Hematopoietic multipotent progenitor cell treated with erythropoietin and hydrocortisone succinate and interleukin-3 and kit ligand, for 4 days (in vitro differentiated cells): ENCODE measurements around the gene AKR1E2.
A peak's percentile ranks its signal among the peaks of the same experiment; 100 is the strongest.

Experiments
- DNase-seq: peaks from one replicate; pipeline ENCODE4 v3.0.0-alpha.2; 2015

The AKR1E2 gene

DNA sequence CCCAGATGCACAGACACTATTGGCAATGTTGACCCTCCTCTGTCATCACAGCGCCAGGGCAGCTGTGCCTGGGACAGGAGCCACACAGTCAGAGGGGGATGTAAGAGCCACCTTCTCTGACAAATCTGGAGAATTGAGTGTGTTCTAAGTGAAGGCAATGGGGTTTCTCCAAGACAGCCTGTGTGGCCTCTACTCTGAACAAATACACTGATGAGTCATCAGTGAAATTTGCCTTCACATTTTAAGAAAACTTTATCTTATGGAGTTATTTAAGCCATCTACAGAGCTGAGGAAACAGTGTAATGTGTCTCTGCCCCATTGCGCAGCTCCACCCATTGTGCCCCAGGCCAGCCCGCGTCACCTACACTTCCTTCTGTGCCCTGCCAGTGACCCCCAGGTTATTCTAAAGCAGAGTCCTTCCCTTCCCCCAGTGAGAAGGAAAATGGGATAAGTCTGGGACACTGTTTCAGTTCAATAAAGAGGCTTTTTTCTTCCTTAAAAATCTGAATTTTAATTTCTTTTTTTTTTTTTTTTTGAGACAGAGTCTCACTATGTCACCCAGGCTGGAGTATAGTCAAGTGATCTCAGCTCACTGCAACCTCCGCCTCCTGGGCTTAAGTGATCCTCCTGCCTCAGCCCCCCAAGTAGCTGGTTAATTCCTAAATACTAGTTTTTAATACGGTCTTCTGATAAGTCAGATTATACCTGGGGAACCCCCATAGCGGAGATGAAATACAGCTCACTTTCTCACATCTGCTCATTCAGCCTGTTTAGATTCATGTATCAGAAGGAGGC is 21.8 kb downstream of the AKR1E2 start:
- DNase-seq, result peak; percentile 68

DNA sequence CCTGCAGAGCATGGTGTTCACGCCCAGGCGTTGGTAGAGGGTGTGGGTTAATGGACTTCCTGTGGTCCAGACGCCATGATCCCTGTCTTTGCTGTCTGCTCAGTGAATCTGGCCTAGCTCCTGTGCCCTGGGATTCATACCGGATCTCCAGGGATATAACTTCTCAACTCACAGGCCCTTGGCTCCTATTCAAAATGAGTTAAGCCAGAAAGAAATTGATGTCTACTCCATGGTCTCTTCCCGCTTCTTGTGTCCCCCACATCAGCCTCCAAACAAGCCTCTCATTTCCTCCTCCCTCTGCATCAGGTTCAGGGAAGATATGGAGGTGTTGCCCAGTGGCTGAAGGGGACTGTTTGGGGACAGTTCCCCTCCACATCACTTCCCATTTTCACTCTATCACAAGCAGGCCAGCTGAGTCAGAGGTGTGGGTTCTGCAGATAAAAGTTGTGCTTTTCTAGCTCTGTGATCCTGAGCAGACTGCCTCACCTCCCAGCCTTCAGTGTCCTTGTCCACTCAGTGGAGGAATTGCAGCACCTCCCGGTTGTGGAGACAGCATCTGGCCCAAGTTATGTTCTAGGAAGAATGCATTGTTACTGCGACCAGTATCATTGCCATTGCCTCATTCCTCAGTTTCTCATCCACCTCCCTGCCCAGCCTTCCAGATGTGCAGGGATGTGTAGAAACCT is 22.5 kb downstream of the AKR1E2 start:
- DNase-seq, result peak; percentile 93

DNA sequence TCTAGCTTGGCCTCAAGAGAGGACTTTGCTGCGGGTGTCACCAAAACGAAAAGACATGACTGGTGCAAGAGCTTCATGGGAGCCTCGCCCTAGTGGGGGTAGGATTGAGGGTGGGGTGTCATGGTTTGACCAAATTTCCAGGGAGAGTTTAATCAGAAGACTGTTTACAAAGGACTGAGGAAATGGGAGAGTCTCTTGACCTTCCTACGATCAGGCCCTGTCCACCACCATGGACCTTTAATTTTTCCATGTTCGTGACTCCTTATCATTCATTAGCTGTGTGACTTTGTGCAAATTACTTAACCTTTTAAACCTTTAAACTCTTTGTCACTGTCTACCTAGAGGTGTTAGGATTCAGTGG is 23.0 kb downstream of the AKR1E2 start:
- no peak for DNase-seq

DNA sequence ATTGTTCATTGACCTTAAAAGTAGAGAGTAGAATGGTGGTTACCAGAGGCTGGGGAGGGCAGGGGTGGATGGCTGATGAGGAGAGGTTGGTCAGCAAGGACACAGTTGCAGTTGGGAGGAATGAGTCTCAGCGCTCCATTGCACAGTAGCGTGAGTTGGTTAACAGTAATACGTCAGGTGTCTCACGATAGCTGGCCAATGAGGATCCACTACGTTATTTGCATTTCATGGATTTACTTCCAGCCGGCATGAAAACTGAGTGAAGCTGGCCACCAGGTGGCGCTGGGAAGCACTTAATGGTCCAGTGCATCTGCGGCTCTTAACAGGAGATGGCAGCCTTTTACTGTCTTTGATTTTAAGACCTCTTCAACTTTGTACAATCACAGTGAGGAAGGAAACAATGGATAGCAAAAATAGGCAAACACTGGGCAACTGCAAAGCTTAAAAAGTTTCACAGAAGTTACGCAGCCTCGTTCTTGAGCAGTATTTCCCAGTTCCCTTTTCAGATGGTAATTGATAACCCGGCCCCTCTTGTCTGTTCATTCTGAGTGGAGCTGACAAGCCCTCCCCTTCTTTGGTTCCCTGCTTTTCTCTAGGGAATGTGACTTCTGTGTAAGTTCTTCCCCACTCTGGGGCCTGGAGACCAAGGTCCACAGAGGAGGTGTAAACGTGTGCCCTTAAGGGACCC is 23.7 kb downstream of the AKR1E2 start:
- peak; percentile 97 for DNase-seq

DNA sequence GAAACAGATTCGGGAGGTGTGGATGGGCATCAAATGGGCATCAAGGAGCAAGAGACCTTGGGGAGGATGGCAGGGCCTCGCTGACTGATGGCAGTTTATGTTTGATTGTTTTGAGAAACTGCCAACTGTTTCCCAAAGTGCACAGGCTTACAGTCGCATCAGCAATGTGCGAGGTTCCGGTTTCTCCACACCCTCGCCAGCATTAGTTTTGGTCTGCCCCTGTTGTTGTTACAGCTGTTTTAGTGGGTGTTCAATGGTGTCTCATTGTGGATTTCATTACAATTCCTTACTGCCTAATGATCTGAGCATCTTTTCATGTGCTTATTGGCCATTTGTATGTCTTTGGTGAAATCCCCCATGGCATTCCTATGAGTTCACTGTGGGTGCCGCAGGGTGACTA is 24.4 kb downstream of the AKR1E2 start:
- DNase-seq, result no peak

DNA sequence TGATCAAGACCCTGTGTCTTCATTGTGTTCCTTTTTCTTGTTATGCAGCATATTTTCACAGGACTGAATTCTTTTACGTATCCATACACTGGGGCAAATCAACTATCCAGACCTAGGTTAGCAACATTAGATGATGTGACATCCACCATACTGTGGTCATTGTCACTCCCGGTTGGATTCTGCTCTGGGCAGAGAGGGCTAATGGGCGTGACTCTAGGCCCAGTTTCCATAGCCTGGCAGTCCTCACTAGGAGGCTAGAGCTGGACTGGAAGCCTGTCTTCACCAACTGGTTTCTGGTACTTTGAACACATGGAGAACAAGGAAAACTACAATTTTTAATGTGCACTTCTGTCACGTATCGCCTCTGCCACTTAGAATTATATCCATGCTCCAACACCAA is 25.2 kb downstream of the AKR1E2 start:
- DNase-seq, result no peak

DNA sequence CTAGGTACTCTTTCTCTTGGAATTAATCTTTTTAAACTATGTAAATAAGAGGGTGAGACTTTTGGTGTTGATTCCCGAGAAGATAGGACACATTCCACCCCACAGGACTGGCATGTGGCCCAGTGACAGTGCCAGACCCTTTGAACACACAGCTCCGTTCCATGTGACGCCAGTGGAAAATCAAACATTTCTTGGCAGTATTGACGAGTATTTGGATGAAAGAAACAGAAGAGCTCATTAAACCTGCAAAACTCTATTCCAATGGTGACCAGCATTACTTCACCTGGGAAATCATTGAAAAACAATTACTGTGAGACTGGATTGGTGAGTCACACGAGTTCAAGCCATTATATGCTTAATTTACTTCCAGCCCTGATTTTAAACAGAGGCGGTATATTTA is 25.8 kb downstream of the AKR1E2 start:
- no peak for DNase-seq

DNA sequence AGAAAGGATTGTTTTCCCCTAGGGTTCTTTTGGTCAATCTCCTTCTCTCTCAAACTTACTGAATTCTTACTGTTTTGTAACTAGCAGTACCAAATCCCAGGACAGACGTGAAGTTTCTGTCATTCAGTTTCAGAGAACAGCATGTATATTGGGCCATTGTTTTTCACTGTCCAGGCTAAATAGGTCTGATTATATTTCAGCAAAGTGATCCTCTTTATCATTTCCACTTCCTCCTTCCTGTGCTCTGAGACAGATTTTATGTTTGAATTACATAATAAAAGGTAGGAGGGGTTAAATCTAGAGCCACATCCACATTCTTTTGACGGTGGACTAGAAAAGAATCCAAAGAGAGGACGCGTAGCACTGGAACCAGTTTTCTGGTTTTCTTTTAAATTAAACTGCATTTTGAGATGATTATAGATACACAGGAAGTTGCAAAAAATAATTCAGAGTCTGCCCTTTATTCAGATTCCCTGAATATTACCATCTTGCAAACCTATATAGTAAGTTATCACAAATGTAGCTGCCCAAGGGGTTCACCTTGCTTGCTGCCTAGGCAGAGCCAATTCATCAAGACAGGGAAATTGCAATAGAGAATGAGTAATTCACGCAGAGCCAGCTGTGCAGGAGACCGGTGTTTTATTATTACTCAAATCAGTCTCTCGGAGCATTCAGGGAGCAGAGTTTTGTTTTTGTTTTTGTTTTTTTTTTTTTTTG is 40.1 kb downstream of the AKR1E2 start:
- peak; percentile 25 for DNase-seq

DNA sequence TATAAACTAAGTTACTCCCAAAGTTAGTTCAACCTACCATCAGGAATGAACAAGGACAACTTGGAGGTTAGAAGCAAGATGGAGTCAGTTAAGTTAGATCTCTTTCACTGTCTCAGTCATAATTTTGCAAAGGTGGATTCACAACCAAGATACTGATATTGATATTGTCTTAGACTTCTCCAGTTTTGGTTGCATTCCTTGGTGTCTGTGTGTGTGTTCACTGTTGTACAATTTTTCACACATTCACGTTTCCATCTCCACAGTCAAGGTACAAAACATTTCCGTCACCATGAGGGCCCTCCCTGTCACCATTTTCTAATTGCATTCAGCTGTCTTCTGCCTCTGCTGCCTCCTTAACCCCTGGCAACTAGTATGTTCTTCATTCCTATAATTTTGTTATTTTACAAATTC is 41.1 kb downstream of the AKR1E2 start:
- DNase-seq, result no peak

DNA sequence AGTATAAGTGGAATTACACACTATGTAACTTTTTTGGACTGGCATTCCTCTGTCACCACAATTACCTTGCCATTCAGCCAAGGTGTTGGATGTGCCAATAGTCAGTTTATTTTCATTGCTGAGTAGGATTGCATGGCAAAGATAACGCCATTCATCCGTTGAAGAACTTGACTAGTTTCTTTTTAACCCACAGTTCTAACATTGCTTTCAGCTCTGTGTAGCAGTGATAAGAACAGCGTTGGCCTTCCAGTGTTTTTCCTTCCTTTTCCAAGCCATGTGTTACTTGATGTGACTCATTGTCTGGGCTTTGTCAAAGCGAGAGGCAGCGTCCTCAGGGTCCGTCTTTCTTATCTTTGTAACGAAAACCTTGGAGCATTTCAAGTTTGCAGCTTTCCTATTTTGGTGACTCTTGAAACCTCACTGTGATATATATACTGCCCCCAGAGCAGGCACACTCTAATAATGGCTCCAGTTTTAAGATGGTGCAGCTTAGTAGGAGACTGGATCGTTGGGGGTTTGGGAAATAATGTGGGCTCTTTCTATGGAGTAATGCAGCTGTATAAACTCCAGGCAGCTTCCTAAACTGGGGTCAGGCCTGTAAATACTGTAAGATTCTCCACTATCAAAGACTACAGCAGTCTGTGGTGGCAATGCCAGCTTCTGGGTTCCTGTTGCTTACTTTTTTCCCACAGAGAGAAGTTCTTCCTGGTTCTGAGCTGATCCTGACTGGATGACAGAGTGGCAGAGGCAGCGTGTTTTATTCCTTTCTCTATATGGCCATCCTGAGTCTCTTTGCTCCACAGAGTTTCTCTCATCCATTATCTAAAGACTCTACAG is 41.7 kb downstream of the AKR1E2 start:
- DNase-seq, result peak; percentile 84

DNA sequence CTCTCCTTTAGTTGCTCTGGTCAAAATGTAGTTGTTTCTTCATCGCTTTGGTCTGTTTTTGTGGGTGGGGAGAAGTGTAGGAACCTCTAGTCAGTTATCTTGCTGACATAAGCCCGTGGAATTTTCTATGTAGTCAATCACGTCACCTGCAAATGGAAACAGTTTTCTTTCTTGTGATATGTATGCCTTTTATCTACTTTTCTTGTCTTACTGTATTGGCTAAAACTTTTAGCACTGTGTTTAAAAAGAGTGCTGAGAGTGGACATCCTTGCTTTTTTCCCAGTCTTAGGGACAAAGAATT is 42.3 kb downstream of the AKR1E2 start:
- DNase-seq, result no peak

DNA sequence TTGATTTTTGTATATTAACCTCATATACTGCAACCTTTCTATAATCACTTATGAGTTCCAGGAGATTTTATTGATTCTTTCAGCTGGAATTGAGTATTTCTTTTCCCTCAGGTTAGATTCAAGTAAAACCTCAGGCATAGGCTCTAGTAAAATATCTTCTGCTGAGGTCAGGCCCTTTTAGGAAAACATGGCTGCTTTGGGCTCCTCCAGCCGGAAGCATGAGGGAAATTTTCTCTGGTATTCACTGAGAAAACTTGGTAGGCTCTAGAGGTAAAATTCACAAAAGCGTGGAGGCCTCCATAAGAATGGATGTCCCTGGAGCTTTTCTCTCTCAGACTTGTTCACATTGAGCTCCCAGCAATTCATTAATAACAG is 56.7 kb downstream of the AKR1E2 start:
- no peak for DNase-seq

DNA sequence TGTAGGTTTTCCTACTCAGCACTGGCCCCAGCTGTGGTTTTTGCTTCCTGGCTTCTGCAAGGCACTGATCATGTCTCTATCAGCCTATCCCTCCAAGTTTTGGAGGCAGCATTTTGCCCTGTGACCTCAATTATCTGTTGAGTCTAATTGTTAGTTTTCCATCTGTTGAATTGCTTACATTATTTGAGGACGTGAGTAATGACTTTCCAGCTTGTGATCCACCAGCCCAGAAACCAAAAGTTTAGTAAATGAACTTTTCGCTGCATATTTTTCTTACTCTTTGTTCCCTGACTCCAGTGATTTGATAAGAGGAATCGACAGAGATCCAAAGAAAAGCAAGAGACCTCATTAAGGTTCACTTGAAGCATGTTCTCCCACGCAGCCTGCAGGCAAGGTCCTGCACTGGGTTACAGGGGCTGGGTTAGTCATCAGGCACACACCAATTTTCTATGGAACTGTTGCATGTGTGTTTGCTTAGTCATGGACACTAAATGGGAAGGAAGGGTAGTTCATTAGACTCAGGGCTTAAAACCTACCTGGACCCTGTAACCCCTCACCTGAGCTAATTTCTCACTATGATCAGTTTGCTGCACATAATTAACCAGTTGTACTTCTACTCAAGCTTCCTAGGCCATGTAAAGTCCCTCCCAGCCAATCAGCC is 57.2 kb downstream of the AKR1E2 start:
- DNase-seq, result peak; percentile 65

DNA sequence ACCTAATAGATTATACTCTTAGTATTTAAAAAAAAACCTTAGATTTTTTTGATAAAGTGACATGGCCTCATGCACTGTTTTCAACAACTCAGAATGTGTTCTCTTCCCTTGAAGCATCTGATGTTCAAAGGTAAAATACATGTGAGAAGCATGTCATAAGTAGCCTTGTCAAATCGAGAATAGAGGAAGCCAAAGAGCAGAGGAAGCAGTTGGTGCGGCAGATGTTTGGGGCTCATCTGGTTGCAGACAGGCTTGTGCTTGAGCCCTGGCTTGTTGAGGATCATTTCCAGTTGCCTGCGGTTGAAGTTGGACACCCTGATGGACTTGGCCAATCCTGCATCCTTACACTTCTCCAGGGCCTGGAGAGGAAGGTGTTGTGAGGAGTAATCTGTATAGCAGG is 59.2 kb downstream of the AKR1E2 start:
- peak; percentile 59 for DNase-seq

DNA sequence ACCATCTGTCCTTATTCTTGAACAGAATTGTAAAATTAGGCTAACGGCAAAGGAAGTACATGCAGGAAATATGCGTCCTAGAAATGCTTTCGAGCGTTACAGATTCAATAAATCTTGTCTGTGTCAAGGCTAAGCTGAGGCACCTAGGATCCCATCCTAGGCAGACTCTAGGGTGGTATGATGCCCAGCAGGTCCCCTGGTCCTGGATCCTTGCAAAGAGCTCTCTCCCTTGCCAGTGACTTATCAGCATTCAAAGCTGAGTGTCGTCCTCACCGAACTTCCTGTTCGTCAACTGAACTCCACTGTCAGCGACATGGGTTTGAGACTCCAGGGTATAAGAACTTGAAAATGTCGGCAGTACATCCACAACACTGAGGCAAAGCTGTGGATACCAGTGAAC is 61.5 kb downstream of the AKR1E2 start:
- peak; percentile 35 for DNase-seq

DNA sequence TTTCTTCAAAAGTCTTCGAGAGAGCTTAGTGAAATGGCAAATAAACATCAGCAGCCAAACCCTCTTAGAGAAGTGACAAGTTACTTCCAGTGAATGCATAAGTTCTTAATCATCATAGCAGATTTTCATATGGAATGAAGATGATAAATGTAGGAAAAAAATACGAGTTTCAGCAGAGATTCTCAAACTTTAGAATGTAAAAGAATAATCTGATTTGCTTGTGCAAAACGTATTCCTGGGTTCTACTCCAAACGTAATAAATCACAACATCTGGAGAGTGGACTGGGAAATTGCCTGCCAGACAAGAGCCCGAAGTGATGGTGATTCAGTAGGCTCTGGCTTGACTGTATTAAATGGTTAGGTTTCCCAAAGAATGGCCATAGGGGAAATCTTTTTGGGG is 62.2 kb downstream of the AKR1E2 start:
- no peak for DNase-seq

DNA sequence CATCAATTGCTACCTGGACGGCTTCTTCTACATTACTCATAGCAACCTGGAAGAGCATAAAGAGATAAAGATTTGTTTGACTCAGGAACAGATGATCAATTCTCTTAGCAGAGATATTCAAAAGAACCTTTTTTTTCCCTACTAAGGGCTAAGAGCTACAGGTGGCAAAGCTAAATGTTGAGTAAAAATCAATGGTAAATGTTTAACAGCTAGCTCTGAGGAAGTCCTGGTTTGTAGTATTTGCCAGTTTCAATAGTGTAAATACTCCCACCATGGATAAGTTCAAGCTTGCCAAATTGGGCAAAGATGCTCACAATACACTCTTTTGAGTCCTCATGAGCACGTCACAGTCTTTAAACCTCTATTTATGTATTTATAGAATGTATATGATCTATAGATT is 64.0 kb downstream of the AKR1E2 start:
- no peak for DNase-seq

DNA sequence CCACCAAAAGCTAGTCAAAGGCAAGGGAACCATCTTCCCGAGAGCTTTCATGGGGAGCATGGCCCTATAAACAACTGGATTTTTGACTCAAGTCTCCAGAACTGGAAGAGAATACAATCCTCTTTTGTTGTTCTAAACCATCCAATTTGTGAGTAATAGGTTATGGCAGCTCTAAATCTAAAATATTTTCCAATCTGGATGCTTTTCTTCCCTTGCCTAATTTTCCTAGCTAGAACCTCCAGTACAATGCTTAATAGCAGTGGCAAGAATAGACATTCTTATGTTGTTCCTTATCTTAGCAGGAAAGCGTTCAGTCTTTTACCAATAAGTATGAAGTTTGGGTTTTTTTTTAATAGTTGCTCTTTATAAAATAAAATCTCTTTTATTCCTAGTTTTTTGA is 66.7 kb downstream of the AKR1E2 start:
- no peak for DNase-seq

DNA sequence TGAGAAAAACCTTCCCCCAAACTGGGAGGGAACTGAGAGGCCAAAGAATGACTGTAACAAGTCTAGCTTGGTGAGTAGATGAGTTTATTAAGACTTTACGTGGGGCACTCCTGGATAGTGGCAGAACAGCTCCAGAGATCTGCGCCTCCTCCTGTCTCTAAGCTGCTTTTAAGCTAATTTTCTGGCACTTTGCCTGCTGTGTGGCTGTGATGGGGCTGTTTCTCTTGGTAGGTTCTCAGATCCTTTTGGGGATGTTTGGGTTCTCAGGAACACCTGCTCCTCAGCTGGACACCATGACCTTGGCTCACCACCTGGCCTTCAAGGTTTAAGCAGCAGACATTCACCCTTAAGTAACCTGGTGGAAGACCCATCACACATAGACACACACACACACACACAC is 68.3 kb downstream of the AKR1E2 start:
- DNase-seq, result no peak
